Fibroblast of pulmonary artery (primary cell): ENCODE data around the gene LRRC2.
"Not testable (repeated sequence)": the region's sequence is repeated elsewhere in the genome, so short reads cannot be mapped to it uniquely, and the experiment has no call there.

ENCODE experiments used
- DNase-seq: peaks from one replicate; pipeline ENCODE4 v3.0.0-alpha.2; 2010; ENCODE audit warnings: low read depth
- H3K4me3 ChIP-seq: replicated peaks from 2 replicates; pipeline ENCODE4 v1.5.1; 2011; ENCODE audit warnings: low read depth, mild to moderate bottlenecking, control low read depth, low read length, moderate library complexity
- CTCF ChIP-seq: IDR thresholded peaks from 2 replicates; pipeline ENCODE4 v1.5.1; 2011; ENCODE audit warnings: mild to moderate bottlenecking, control low read depth, low read length, inconsistent platforms; ENCODE audit errors: missing control alignments

Gene LRRC2

GRCh38 chr3:46593979-46594378 lies 27.9 kb upstream of the LRRC2 start:
- no peak for TF ChIP-seq CTCF
- no peak for DNase-seq
- H3K4me3 ChIP-seq = no peak overlapping the region

- no peak for TF ChIP-seq CTCF
- no peak overlapping the region for H3K4me3 ChIP-seq
- DNase-seq = no peak
Measured at GRCh38 chr3:46593274-46593862, 27.3 kb upstream of the LRRC2 start.

- DNase-seq, H3K4me3 ChIP-seq: not testable (repeated sequence)
Measured at GRCh38 chr3:46587268-46587667, 21.2 kb upstream of the LRRC2 start.

- TF ChIP-seq CTCF = no peak
- DNase-seq = no peak
- no peak overlapping the region for H3K4me3 ChIP-seq
Measured at GRCh38 chr3:46586738-46587246, 20.7 kb upstream of the LRRC2 start.

- H3K4me3 ChIP-seq = no peak overlapping the region
- no peak for TF ChIP-seq CTCF
- no peak for DNase-seq
Measured at GRCh38 chr3:46585799-46586693, 19.9 kb upstream of the LRRC2 start.

- no peak overlapping the region for H3K4me3 ChIP-seq
- no peak for TF ChIP-seq CTCF
- DNase-seq = no peak
Measured at GRCh38 chr3:46584598-46585467, 18.7 kb upstream of the LRRC2 start.

- no peak for TF ChIP-seq CTCF
- H3K4me3 ChIP-seq = no peak overlapping the region
- no peak for DNase-seq
Measured at GRCh38 chr3:46580675-46581074, 14.6 kb upstream of the LRRC2 start.
